ENCODE data around the gene PLPPR3. TPM values are rescaled to one million over a fixed set of nuclear protein-coding genes. Genes with fewer than 3 reads are reported as not detected.

PLPPR3 gene
- total and polyA plus RNA-seq, 9 of the 15 experiments (the other 6 are each of a cell fraction or from before 2014, with no cell fraction given): 0.01 to 48.2 (median 8.6) TPM

GRCh38 chr19:791567-792305 lies 30.0 kb downstream of the PLPPR3 start (continued):
- no peak for TF ChIP-seq MEF2A (IDR thresholded peaks at IDR 0.05; ENCODE audit: control insufficient read depth, low read depth, low read length)
- no peak for TF ChIP-seq KHSRP (IDR thresholded peaks at IDR 0.05)
- TF ChIP-seq ATF3 (IDR thresholded peaks at IDR 0.05): no peak
- TF ChIP-seq ATF3 (CRISPR knock-in tag; conservative IDR thresholded peaks at IDR 0.05): no peak
- TF ChIP-seq RFX1 (IDR thresholded peaks at IDR 0.05): no peak
- no peak for TF ChIP-seq ATF2 (CRISPR knock-in tag; IDR thresholded peaks at IDR 0.05)
- TF ChIP-seq MCM5 (IDR thresholded peaks at IDR 0.05; ENCODE audit: low read depth): no peak
- TF ChIP-seq ZKSCAN8 (CRISPR knock-in tag; IDR thresholded peaks at IDR 0.05): no peak; the same call in 1 of the 2 replicates
- no peak for TF ChIP-seq USF1 (CRISPR knock-in tag; IDR thresholded peaks at IDR 0.05)
- no peak for TF ChIP-seq OTX1 (CRISPR knock-in tag; IDR thresholded peaks at IDR 0.05)
- TF ChIP-seq GTF2F1 (IDR thresholded peaks at IDR 0.05; ENCODE audit: low read depth, low read length): no peak
- no peak for TF ChIP-seq ESRRA (IDR thresholded peaks at IDR 0.05; ENCODE audit: borderline replicate concordance, low read depth)
- TF ChIP-seq ZNF449 (CRISPR knock-in tag; IDR thresholded peaks at IDR 0.05): no peak
- no peak for TF ChIP-seq WHSC1 (IDR thresholded peaks at IDR 0.05; ENCODE audit: low read length)
- TF ChIP-seq CAMTA2 (CRISPR knock-in tag; conservative IDR thresholded peaks at IDR 0.05): no peak
- TF ChIP-seq ZNF263 (CRISPR knock-in tag; IDR thresholded peaks at IDR 0.05; ENCODE audit: borderline replicate concordance): peak; percentile 88
- TF ChIP-seq THAP7 (CRISPR knock-in tag; IDR thresholded peaks at IDR 0.05): no peak
- no peak for TF ChIP-seq BDP1 (IDR thresholded peaks at IDR 0.05; ENCODE audit: insufficient read depth, insufficient read length)
- no peak for TF ChIP-seq FUS (optimal IDR thresholded peaks at IDR 0.05; ENCODE audit: low read depth, low read length)
- peak; percentile 24 for TF ChIP-seq CCNT2 (IDR thresholded peaks at IDR 0.05; ENCODE audit: borderline replicate concordance, extremely low read depth, insufficient read length, low read depth, low read length)
- no peak for TF ChIP-seq NR2C2 (CRISPR knock-in tag; IDR thresholded peaks at IDR 0.05)
- TF ChIP-seq NR2C2 (tag; IDR thresholded peaks at IDR 0.05): peak; percentile 76
- TF ChIP-seq RBM17 (IDR thresholded peaks at IDR 0.05; ENCODE audit: borderline replicate concordance, low read depth, low read length): no peak

Measured in K562 (cell line).